Smooth muscle cell of the brain vasculature (primary cell): ENCODE results near the gene AADACL4.
"Not testable (repeated sequence)": the region's sequence is repeated elsewhere in the genome, so short reads cannot be mapped to it uniquely, and the experiment has no call there.

Experiments used
- DNase-seq: peaks from one replicate; pipeline ENCODE4 v3.0.0-alpha.2; 2012; ENCODE audit warnings: low read depth, low spot score

Gene AADACL4

DNA sequence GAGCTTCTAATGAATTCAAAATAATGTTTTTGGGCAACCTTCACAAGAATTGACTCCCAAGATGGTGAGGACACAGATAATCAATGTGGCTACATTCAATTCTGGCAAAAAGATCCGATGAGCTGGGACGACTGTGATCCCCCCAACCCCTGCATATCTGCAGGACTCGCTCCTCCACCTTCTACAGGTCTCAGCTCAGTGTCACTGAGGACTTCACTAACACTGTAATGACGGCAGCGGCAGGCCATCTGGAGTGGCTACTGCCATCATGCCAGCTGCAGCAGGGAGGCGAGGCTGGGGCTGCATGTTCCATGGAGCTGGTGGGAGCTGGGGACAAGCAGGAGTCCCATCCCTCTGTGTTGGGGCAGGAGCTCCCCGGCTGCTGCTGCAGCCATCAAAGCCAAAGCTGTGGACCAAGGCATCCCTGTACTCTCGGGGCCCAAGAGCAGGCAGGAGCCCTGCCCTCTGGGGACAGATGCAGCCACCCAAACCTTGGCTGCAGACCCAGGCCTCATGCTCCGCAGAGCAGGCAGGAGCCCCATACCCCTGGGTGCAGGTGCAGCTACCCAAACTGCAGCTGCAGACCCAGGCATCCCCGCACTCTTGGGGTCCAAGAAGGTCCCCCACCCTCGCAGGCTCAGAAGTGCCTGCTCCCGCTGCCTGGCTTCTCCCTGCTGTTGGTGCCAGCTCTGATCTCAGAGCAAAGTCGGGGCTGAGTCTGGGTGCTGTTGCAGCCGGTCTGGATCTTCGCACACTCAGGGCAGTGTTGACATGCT lies 13.7 kb upstream of the AADACL4 start:
- no peak for DNase-seq

DNA sequence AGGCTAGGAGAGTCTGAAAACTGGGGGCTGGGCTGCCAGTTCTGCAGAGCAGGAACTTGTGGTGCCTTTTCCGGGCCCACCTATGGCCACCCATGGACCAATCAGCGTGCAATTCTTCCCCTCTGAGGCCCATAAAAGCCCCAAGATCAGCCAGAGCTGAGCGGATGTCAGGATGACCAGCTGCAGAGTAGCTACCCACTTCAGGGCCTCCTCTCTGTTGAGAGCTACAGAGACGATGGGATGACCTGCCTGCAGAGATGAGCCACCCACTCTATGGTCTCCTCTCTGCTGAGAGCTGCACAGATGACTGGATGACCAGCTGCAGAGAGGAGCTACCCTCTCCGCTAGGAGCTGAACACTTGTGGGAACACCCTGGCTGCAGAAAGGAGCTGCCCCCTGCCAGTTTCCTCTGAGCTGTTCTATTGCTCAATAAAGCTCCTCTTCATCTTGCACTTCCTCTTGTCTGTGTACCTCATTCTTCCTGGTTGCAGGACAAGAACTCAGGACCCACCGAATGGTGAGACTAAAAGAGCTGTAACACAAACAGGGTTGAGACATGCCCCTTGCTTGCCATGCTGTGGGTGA lies 12.8 kb upstream of the AADACL4 start:
- no peak for DNase-seq

DNA sequence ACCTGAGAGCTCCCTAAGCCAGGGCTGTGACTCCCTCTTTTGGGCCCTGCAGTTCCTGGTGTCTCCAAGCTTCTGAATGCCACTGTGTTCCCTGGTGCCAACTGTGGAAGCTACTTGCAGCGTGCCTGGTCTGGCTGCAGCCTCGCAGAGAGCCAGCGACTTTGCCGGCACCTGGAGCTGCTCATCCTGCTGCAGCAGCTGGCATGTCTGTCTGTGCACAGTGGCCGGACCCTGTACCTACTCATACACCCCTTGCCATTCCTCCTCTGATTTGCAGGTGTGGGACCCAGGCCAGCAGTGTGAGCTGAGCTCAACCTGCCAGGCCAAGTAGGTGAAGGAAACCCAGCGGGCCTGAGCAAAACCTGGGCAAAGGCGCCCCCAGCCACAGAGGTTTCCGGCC lies 12.3 kb upstream of the AADACL4 start:
- DNase-seq, result no peak

DNA sequence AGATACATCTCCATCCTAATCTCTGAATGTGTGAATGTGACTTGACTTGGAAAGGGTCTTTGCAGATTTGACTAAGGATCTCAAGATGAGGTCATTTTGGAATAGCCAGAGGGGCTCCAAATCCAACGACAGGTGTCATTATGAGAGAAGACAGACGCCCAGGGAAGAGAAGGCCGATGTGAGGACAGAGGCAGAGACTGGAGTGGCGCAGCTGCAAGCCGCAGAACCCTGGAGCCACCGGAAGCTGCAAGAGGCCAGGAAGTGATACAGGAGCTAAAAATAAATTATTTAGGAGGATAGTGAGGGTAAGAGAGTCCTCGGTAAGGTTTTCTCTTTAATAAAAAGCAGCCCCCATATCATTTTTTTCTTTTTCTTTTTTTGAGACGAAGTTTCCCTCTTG lies 9.7 kb upstream of the AADACL4 start:
- DNase-seq, result no peak

DNA sequence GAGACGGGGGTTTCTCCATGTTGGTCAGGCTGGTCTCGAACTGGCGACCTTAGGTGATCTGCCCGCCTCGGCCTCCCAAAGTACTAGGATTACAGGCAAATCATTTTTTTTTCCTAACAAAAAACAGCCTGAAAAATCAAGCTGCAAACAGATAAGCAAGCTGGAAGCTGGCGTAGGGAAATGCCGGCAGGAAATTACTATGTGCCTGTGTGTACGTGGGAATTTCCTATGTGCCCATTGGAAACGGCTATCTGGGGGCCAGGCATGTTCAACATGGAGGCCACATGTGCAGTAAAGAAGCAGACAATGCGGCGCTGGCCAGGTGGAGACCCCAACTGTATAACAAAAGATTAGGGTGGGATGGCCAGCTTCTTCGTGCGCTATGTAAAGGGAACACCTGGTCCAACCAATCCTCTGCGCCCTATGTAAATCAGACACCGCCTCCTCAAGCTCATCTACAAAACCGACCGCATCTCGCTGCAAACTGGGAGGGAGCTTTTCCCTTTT lies 9.1 kb upstream of the AADACL4 start:
- DNase-seq, result no peak

DNA sequence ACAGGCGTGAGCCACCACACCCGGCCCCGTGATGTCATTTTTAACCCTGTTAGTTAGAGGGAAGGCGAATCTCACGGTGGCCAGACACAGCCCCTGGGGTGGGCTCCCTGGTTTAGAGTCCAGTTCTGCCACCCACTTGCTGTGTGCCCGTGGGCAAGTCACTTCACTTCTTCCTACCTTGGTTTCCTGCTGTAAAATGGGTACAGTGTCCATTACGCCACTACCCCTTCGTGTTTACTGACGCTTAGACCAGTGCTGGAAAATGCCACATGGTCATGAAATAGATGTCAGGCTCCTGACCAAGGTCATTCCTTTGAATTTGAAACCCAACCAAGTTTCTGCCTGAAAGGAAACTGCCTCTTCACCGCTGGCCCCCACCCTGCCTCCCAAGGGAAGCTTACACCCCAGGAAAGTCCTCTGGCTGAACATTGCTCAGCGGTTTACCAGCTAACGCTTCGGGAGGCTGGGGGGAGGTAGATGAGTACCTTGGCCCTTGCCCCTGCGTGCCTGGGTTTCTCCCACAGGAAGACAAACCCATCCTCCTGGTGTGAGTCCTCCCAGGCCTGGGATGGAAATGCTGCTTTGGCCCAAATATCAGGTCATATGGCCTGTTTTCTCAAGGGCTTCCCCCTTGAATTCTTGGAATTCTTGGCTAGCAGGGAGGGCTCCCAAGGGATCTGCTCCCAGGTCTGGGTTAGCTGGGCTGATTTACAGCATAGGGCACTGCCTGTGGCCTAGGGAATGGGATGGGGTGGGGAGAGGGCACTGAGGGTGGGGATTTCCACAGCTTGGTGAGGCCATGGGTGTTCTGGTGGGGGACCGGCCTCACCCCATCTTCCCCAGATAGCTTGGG lies 7.6 kb upstream of the AADACL4 start:
- no peak for DNase-seq

DNA sequence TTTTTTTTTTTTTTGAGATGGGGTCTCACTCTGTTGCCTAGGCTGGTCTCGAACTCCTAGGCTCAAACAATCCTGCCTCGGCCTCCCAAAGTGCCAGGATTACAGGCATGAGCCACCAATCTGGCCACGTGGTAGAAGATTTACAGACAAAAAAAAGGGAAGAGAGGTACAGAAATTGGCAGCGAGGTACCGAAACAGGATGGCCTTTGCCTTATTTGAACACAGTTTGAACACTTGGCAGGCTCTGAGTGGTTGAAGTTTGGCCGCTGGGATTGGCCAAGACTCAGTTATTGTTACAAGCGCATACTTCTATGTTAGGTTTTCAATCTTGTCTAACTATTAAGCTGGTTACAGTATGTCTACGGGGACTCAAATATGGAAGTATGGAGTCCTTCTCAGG lies 6.2 kb upstream of the AADACL4 start:
- no peak for DNase-seq

DNA sequence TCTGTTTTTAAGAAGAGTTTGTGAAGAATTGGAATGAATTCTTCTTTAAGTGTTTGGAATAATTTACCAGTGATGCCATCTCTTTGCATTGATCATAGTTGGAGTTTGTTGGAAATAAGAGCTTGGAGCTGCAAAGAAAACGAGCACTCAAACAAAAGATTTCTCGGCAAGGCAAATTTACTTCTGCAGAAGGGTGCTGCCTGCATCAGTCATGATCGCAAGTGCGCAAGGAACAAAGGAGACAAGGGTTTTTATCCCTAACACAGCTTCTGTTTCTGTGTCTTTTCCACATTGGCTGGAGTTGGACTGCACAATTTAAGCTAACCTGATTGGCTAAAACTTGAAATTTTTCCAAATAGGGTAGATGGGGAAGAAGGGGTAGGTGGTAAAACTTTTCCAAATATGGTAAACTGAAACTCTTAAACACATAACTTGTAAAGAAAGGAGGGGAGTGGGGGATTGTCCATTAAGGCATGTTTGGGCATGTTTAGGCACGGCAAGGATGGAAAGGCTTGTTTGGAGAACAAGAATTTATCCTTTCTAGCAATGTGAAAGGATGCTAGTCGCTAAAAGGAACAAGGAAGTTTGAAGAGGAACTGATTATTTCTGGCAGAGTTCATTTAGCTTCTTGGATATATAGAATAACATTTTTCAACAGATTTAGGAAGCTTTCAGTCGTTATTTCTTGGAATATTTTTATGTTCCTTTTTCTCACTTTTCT lies 3.5 kb upstream of the AADACL4 start:
- no peak for DNase-seq

DNA sequence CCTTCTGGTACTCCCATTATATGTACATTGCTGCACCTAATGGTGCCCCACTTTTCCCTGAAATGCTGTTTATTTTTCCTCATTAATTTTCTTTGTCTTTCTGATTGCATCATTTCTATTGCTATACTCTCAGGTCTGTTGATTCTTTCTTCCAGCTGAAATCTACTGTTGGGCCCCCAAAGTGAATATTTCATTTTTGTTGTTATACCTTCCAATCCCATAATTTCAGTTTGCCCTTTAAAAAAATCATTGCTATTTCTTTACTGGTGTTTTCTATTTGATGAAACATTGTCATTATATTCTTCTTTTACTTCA lies 3.0 kb upstream of the AADACL4 start:
- no peak for DNase-seq

DNA sequence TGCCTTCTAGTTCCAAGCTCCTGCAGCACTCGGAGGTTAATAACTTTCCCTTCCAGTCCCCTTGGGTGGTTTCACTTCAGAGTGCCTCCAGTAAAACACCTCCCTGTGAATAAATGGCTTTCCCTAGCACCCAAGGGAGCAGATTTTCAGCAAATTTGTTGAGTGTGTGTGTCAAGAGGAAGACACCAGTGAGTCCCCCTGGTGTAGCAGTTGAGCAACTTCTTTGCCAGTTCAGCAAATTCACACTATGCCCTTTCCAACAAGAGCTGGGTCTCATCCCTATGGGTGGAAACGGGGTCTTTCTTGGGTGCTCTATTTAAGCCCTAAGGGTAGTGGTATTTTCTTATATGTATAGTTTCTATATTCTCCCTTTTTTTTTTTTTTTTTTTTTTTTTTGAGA lies 806 bp upstream of the AADACL4 start:
- no peak for DNase-seq

DNA sequence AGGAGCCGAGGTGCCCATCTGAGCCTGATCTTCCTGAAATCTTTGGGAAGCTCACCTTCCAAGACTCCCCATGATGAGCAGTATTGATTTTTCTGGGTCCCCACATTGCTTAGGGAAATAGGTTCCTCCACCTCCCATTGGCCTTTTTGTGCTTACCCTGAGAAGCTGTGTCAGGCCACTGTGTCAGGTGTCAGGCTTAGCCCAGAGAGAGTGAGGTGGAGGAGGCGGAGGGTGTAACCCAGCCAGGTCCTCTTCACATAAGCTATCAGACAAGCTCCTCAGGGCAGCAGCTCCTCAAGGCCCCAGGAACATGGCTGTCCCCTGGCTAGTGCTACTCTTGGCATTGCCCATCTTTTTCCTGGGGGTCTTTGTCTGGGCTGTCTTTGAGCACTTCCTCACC lies 352 bp downstream of the AADACL4 start:
- no peak for DNase-seq

DNA sequence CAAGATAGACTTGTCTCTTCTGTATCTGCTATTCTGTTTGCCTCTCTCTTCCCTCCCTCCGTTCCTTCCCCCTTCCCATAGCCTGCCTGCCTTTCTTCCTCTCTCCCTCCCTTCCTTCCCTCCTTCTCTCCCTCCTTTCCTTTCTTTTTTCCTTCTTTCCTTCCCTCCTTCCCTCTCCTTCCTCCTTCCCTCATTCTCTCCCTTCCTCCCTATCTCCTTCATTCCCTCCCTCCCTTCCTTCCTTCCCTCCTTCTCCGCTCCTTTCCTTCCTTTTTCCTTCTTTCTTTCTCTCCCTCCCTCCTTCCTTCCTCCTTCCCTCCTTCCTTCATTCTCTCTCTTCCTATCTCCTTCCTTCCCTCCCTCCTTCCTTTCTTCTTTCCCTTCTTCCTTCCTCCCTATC lies 944 bp downstream of the AADACL4 start:
- no peak for DNase-seq

DNA sequence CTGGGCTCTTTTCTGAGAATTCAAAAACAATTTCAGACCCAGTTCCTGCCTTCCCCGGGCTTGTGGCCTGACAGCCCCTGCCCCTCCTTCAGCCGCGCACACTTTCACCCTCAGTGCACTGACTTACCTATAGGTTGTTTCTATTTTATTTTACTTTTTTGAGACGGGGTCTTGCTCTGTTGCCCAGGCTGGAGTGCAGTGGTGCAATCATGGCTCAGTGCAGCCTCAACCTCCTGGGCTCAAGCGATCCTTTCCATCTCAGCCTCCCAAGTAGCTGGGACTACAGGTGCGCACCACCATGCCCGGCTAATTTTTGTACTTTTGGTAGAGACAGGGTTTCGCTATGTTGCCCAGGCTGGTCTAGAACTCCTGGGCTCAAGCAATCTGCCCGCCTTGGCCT lies 1.5 kb downstream of the AADACL4 start:
- DNase-seq, result not testable (repeated sequence)

DNA sequence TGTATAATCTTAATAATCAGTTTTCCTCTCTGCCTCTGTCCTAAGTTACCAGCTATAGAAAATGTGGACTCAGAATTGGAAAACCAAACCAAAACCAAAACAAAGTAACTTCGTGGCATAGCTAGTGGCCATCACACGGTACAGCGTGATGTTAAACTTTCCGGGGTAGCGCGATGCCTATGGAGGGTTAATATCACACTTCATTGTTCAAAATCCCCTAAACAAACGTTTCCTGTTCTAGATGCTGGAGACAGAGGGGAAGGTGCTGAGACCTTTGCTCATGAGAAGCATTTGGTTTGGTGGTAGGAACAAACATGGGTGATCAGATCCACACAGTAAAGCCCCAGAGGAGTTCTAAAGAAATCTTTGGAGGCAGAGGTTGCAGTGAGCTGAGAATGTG lies 4.9 kb downstream of the AADACL4 start:
- DNase-seq, result no peak

DNA sequence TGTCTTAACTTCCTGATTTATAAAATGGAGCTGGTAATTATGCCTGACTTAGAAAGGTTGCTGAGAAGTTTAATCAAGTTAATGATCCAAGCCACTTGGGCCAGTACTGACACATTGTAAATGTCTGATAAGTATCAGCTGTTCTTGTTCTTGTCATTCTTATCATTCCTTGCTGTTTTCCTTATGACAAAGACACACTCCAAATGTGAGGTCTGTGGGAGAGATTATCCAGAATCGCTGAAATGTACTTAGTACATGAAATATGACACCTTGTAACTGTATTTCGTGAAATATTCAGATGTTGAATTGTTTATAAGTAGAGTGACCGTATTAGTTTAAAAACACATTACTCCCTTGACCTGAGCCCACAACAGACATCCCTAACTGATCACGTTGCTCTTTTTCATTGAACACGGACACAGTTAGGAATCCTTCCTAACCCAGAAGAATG lies 6.1 kb downstream of the AADACL4 start:
- DNase-seq, result no peak

DNA sequence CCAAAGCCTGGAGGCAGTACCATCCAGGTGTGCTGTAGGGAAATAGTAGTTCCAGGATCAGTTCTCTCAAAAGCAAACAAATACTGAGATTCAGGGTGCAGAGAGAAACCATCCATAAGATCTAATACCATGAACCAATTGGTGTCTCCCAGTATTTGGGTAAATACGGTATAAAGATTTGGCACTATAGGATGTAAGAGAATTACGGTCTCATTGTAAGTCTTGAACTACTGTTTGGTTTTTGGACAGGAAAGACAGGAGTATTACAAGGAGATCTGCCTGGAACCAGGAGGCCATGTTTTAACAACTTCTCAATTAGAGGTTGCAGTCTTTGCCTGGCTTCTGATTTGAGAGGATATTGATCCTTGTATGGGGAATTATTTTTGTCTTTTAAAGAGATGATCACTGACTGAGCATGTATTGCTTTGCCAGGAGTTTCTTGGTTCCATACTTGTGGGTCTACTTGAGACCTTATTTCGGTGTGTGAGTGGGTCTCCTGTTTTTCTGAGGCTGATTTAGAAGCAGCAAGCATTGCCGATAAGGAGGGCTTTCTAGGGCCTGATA lies 10.2 kb downstream of the AADACL4 start:
- DNase-seq, result no peak

DNA sequence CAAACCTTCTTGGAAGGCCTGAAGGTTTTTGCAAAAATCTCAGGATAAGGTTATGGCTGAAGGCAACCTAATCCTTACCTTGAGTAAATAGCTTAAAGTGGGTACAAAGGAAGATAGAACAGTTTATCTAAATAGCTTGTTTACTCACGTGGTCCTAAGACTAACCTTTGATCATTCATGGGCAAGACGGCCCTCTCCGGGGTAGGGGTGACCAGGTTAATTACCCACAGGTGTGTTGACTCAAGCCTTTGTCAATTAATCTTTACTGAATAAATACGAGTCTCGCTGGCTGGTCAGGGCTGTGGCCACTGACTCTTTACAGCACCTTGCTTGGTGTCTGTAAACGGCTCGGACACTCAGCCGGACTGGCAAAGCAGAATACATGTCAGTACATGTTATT lies 10.8 kb downstream of the AADACL4 start:
- DNase-seq, result no peak

DNA sequence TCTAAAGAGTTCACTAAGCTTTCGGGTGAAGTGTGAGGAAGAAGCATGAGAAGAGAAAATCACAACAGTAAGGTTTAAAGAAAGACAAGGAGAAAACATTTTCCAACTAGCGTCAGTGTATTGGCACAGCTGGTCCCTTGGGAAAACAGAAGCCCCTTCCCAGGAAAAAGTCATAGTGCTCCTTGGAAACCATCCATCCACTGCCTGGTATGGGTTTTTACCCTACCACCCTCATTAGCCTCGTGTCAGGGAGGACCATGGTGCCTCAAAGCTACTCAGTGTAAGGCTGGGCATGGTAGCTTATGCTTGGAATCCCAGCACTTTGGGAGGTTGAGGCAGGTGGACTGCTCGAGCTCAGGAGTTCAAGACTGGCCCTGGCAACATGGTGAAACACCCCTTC lies 12.7 kb downstream of the AADACL4 start:
- no peak for DNase-seq

DNA sequence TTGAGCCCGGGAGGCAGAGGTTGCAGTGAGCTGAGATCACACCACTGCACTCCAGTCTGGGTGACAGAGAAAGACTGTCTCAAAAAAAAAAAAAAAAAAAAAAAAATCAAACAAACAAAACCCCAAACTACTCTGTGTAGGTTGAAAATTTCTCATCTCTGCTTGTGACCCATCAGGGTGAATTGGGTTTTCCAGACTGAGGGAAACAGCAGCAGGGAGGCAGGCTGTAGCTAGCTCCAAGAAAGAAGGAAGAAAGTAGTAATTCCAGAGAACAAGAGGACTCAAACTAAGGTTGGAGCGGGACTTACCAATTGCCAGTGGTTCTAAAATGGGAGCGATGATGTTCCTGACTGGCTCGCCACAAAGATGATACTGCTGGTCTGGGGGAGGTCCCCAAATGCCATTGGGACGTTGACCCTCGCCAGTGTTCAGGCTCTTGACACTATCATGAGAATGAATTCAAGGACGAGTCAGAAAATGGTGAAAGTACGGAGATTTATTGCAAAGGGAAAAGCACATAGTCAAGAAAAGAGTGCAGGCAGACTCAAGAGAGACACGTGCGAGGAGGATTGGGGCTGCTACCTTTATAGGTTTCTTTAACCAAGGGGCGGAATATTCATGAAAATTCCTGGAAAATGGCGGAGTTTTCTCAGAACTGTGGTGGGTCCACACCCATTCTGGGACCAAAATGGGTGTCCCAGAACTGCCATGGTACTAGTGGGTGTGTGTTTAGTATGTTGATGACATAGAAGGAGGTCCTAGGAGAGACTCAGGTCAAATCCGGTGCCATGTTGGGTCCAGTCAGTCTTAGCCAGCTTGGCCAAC lies 13.4 kb downstream of the AADACL4 start:
- no peak for DNase-seq

DNA sequence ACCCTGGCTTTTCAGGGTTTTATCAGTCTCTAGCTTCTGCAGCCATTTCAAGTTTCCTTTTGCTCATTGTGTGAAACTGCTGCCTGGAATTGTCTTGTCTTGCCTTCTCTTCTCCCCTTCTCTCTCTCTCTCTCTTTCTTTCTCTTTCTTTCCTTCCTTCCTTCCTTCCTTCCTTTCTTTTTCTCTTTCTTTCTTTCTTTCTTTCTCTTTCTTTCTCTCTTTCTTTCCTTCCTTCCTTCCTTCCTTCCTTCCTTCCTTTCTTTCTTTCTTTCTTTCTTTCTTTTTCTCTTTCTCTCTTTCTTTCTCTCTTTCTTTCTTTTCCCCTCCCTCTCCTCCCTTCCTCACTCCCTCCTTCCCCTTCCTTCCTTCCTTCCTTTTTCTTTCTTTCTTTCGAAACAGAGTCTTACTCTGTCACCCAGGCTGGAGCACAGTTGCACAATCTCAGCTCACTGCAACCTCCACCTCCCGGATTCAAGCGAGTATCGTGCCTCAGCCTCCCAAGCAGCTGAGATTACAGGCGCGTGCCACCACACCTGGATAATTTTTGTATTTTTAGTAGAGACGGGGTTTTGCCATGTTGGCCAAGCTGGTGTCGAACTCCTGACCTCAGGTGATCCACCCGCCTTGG lies 14.1 kb downstream of the AADACL4 start:
- DNase-seq, result not testable (repeated sequence)
